Lung (tissue), 12 donors: ENCODE measurements around the gene STK11. TPM values are rescaled to one million over a fixed set of nuclear protein-coding genes. Genes with fewer than 3 reads are reported as not detected.

ENCODE experiments used
- ATAC-seq: fragments of 200-7000 bp; cut with Tn5 transposase; one replicate; pipeline ENCODE4 v1.9.1; 2020; ENCODE audit warnings: moderate number of reproducible peaks; ENCODE audit not compliant: insufficient read depth, low FRiP score
- DNase-seq, 3 donors: peaks; one replicate each; pipeline ENCODE4 v3.0.0-alpha.2; 2013 to 2017
- H3K27ac ChIP-seq, 2 donors: one replicate each; pipeline ENCODE4 v1.5.1; 2013; ENCODE audit warnings: mild to moderate bottlenecking in 2 of 2, moderate library complexity in 2 of 2, control low read depth in 1 of 2, inconsistent platforms in 1 of 2, low read depth in 1 of 2, low read length in 1 of 2
- H3K27me3 ChIP-seq, 3 donors: one replicate each; pipeline ENCODE4 v1.5.1; 2013; ENCODE audit warnings: low read length in 2 of 3; ENCODE audit not compliant: control insufficient read depth in 3 of 3, insufficient read depth in 3 of 3
- H3K36me3 ChIP-seq, 4 donors: one replicate each; pipeline ENCODE4 v1.5.1; 2013; ENCODE audit warnings: low read length in 4 of 4, mild to moderate bottlenecking in 1 of 4, moderate library complexity in 1 of 4; ENCODE audit not compliant: control insufficient read depth in 4 of 4, insufficient read depth in 4 of 4
- H3K4me1 ChIP-seq, 5 donors: one replicate each; pipeline ENCODE4 v1.5.1; 2013; ENCODE audit warnings: low read length in 5 of 5, mild to moderate bottlenecking in 2 of 5, moderate library complexity in 1 of 5; ENCODE audit not compliant: control insufficient read depth in 5 of 5, insufficient read depth in 5 of 5
- H3K4me3 ChIP-seq: one replicate; pipeline ENCODE4 v1.5.1; 2013; ENCODE audit warnings: mild to moderate bottlenecking, control low read depth, moderate library complexity
- H3K9ac ChIP-seq, 2 donors: one replicate each; pipeline ENCODE4 v1.5.1; 2013; ENCODE audit warnings: low read length in 2 of 2, control low read depth in 1 of 2; ENCODE audit not compliant: insufficient read depth in 1 of 2
- H3K9me3 ChIP-seq, 4 donors: one replicate each; pipeline ENCODE4 v1.5.1; 2013; ENCODE audit warnings: low read length in 3 of 4, mild to moderate bottlenecking in 1 of 4, moderate library complexity in 1 of 4; ENCODE audit not compliant: control insufficient read depth in 4 of 4, insufficient read depth in 3 of 4
- WGBS, 2 donors: extraction: QIAGEN DNeasy Blood & Tissue Kit; methylation state at CpG; one replicate each; pipeline ENCODE4 v1.1.7; 2013; 5-methylcytosine and 5-hydroxymethylcytosine counted together
- polyA plus RNA-seq, 2 donors: library from polyadenylated mRNA; stranded (reverse); fragments of 200-250 nt; gene quantifications; one replicate each; pipeline ENCODE4 v1.2.1, GENCODE V29; 2013
- total RNA-seq, 2 donors: library from RNA; depleted of rRNA in 1 of 2; stranded (reverse); fragments of >200 nt in 1 of 2; gene quantifications; one replicate each; pipeline ENCODE4 v1.2.1, GENCODE V29; 2014 to 2021
- TF ChIP-seq, protein P1 (sequence below): IDR thresholded peaks from 2 replicates; pipeline ENCODE4 v1.5.1; 2012; ENCODE audit warnings: mild to moderate bottlenecking; ENCODE audit errors: control extremely low read depth, extremely low read depth
- donor health status: control.
- donor health status: control.
- donor health status: Bipolar disorder and iron deficiency.
- donor health status: healthy.
- donor health status: DM: yes; HTN: yes; CAD: no.

STK11 gene
- total and polyA plus RNA-seq, 4 donors: 43.1 to 59.8 (median 54.6) TPM

GRCh38 chr19:1171755-1172352 lies 33.7 kb upstream of the STK11 start:
- ATAC-seq (no peak), DNase-seq (peak; percentile 49 to 54 (median 53))
- Histone ChIP-seq H3K4me3 (no peak overlapping the region), H3K27ac (peak overlapping the region; percentile 0 to 96), H3K27me3 (no peaks in the 10 kb centered on the region), H3K36me3 (peaks cover 0 to 16% (median 0%) of the 10 kb centered on the region in 4 donors), H3K9ac (peak overlapping the region in 1 of 2 donors; percentile 11), H3K4me1 (peaks cover 0 to 54% (median 42%) of the 10 kb centered on the region in 5 donors), H3K9me3 (no peaks in the 10 kb centered on the region)
- TF ChIP-seq, protein P1, sequence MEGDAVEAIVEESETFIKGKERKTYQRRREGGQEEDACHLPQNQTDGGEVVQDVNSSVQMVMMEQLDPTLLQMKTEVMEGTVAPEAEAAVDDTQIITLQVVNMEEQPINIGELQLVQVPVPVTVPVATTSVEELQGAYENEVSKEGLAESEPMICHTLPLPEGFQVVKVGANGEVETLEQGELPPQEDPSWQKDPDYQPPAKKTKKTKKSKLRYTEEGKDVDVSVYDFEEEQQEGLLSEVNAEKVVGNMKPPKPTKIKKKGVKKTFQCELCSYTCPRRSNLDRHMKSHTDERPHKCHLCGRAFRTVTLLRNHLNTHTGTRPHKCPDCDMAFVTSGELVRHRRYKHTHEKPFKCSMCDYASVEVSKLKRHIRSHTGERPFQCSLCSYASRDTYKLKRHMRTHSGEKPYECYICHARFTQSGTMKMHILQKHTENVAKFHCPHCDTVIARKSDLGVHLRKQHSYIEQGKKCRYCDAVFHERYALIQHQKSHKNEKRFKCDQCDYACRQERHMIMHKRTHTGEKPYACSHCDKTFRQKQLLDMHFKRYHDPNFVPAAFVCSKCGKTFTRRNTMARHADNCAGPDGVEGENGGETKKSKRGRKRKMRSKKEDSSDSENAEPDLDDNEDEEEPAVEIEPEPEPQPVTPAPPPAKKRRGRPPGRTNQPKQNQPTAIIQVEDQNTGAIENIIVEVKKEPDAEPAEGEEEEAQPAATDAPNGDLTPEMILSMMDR: no peak
- 62 to 85% methylated on average over 15 of the region's 15 CpGs for WGBS, 2 donors

- TF ChIP-seq, protein P1: no peak
These were observed 33.0 kb upstream of the STK11 start for GRCh38 chr19:1172353-1173158.

DNA sequence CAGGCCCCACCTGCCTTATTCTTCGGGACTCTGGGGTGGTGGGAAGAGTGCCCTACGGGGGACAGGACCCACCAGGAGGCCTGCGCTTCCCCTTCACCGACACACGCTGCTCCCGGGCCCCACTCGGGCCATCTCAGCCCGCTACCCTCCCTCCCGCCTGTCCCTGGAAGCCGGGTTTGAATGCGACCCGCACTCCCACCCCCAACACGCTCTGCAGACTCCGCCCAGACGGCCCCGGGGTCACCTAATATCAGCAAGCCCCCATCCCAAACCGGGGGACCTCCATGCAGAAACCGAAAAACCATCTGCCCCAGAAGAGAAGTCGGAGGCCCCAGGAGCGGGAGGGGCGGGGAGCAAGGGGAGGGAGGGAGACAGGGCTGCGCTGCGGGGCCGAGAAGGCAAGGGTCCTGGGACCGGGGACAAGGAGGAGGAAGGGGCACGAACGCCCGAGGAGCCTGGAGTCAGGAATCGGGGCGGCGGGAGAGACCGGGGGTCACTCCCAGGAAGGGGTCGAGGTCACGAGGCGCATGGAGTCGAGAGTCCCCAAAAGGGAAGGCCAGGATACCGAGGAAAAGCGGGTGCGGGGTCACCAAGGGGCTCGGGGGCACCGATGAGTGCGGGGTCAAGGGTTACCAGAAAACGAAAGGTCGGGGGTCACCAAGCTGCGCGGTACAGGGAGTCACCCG lies 32.3 kb upstream of the STK11 start:
- Histone ChIP-seq H3K9me3 (no peaks in the 10 kb centered on the region), H3K27ac (peak overlapping the region; percentile 75 to 96), H3K4me3 (peak overlapping the region; percentile 79), H3K4me1 (peaks cover 0 to 45% (median 32%) of the 10 kb centered on the region in 5 donors), H3K9ac (no peak overlapping the region), H3K27me3 (no peaks in the 10 kb centered on the region), H3K36me3 (peaks cover 0 to 4% (median 0%) of the 10 kb centered on the region in 4 donors)
- DNase-seq (peak in 2 of 3 donors; percentile 35 to 39), ATAC-seq (no peak)
- TF ChIP-seq, protein P1: no peak
- 1% methylated on average over 46 to 47 of the region's 47 CpGs for WGBS, 2 donors

More at GRCh38 chr19:1172353-1173158, 33.0 kb upstream of the STK11 start:
- ATAC-seq (no peak), DNase-seq (peak; percentile 69 to 75 (median 69))
- peaks cover 0 to 49% (median 36%) of the 10 kb centered on the region in 5 donors for H3K4me1 ChIP-seq
- peak overlapping the region; percentile 75 to 96 for H3K27ac ChIP-seq
- no peaks in the 10 kb centered on the region for H3K27me3 ChIP-seq
- peak overlapping the region in 1 of 2 donors; percentile 11 for H3K9ac ChIP-seq
- H3K4me3 ChIP-seq: peak overlapping the region; percentile 79
- peaks cover 0 to 10% (median 0%) of the 10 kb centered on the region in 4 donors for H3K36me3 ChIP-seq
- no peaks in the 10 kb centered on the region for H3K9me3 ChIP-seq
- WGBS, 2 donors: 27 to 37% methylated on average over 34 to 36 of the region's 36 CpGs
